Measurements from ENCODE around the gene NALCN.

DNA sequence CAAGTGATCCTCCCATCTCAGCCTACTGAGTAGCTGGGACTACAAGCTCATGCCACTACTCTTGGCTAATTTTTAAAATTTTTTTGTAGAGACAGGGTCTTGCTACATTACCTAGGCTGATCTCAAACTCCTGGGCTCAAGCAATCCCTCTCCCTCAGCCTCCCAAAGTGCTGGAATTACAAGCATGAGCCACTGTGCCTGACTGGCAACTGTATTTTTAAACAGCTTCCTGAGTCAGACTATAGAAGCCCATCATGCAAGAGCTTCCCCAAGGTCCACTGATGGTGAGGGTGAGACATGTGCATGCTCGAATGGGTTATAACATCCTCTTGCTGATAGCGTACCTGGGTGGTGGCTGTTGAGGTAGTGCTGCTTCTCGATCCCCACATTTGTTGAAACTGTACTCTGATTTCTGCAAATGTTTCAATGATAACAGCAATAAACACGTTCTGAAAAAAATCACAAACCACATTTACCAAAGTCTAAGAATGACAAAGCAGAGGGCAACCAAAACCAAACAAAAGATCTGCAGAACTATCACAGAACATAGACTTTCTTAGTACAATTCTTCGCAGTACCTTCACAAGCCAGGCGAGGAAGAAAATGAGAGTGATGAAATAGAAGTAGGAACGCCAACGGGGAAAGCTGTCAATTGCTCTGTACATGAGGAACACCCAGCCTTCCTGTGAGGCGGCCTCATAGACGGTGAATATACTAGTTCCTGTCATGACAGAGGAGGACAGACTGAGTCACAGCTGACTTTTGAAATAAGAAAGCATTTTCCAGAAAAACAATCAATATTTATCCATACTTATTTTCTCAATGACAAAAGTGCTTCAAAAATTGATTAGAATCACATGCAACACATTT lies 124.4 kb downstream of the NALCN start:
- TF ChIP-seq POLR2AphosphoS5 (IDR thresholded peaks at IDR 0.05) = no peak
- TF ChIP-seq POLR2A (IDR thresholded peaks at IDR 0.05) = no peak
- TF ChIP-seq CTCF (IDR thresholded peaks at IDR 0.05) = no peak
